Body of pancreas (tissue), 4 donors: Measurements from ENCODE around the gene RRAGC.

Source experiments
- POLR2A ChIP-seq, 3 donors: fragments of 450-650 bp; IDR thresholded peaks; one replicate each; pipeline ENCODE4 v1.6.1; 2016; ENCODE audit warnings: antibody characterized with exemption in 3 of 3, mild to moderate bottlenecking in 2 of 3
- TF ChIP-seq, protein P1 (sequence below), 7 experiments: fragments of 450-650 bp in 4 of 7; fragments of 200-600 bp in 3 of 7; sonication (generic) in 3 of 7; IDR thresholded peaks; one replicate each; pipeline ENCODE4 v1.5.1; 2016 to 2019; ENCODE audit warnings: antibody characterized with exemption in 7 of 7

DNA sequence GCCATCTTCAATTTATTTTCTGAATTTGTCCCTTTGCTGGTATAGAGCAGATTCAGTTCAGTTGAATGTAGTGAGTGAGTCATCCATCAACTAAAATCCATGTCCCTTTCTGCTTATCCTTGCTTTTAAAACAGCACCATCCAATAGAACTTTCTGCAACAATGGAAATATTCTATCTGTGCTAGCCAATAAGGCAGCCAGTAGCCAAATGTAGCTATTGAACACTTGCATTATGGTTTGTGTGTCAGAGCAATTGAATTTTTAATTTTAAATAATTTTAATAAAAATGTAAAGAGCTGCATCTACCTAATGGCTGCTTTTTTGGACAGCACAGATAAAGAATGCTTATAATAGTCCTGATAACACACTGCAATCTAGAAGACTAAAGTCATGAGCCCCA is 21.9 kb upstream of the RRAGC start, which contains the start of gene GJA9:
- TF ChIP-seq, protein P1, sequence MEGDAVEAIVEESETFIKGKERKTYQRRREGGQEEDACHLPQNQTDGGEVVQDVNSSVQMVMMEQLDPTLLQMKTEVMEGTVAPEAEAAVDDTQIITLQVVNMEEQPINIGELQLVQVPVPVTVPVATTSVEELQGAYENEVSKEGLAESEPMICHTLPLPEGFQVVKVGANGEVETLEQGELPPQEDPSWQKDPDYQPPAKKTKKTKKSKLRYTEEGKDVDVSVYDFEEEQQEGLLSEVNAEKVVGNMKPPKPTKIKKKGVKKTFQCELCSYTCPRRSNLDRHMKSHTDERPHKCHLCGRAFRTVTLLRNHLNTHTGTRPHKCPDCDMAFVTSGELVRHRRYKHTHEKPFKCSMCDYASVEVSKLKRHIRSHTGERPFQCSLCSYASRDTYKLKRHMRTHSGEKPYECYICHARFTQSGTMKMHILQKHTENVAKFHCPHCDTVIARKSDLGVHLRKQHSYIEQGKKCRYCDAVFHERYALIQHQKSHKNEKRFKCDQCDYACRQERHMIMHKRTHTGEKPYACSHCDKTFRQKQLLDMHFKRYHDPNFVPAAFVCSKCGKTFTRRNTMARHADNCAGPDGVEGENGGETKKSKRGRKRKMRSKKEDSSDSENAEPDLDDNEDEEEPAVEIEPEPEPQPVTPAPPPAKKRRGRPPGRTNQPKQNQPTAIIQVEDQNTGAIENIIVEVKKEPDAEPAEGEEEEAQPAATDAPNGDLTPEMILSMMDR (IDR thresholded peaks at IDR 0.05), result no peak
- TF ChIP-seq POLR2A (IDR thresholded peaks at IDR 0.05), result no peak
